Stimulated activated naive B cell treated with anti-CD40 and anti-IgM and Interleukin-4, amounts not matched to agents 10 μg/mL and 1 μg/mL and 100 μg/mL, for 72 hours (primary cell): ENCODE data around the gene ZIC2.

ENCODE experiments used
- ATAC-seq, 2 donors: fragments of 150-1000 bp; cut with Tn5 transposase; replicated peaks; 2 replicates each; pipeline ENCODE4 v1.10.0; 2021; ENCODE audit warnings: moderate library complexity in 1 of 2
- DNase-seq: peaks from one replicate; pipeline ENCODE4 v3.0.0; 2021
- H3K27ac Mint-ChIP-seq: one replicate; pipeline ENCODE4 v1.8.0; 2022; ENCODE audit warnings: mild to moderate bottlenecking, mixed read lengths
- H3K27me3 Mint-ChIP-seq, 2 donors: one replicate each; pipeline ENCODE4 v1.8.0; 2022; ENCODE audit warnings: mixed read lengths in 2 of 2
- H3K36me3 Mint-ChIP-seq, 2 donors: one replicate each; pipeline ENCODE4 v1.8.0; 2022; ENCODE audit warnings: mixed read lengths in 2 of 2, mild to moderate bottlenecking in 1 of 2
- H3K4me1 Mint-ChIP-seq, 2 donors: one replicate each; pipeline ENCODE4 v1.8.0; 2022; ENCODE audit warnings: mixed read lengths in 2 of 2, mild to moderate bottlenecking in 1 of 2
- H3K4me3 Mint-ChIP-seq, 2 donors: one replicate each; pipeline ENCODE4 v1.8.0; 2022; ENCODE audit warnings: mild to moderate bottlenecking in 2 of 2, mixed read lengths in 2 of 2, moderate library complexity in 1 of 2
- H3K9me3 Mint-ChIP-seq, 2 donors: one replicate each; pipeline ENCODE4 v1.8.0; 2022; ENCODE audit warnings: mixed read lengths in 2 of 2, mild to moderate bottlenecking in 1 of 2

ZIC2 gene

GRCh38 chr13:99955107-99955746 is 26.4 kb upstream of the ZIC2 start:
- H3K27me3 Mint-ChIP-seq = peaks cover 74 to 94% of the 10 kb centered on the region in 2 donors

GRCh38 chr13:99955747-99956472 is 25.7 kb upstream of the ZIC2 start:
- Mint-ChIP-seq H3K4me3 (peak overlapping the region in 1 of 2 donors; percentile 41), H3K36me3 (peaks cover 0 to 4% of the 10 kb centered on the region in 2 donors), H3K9me3 (no peaks in the 10 kb centered on the region), H3K27me3 (peaks cover 77 to 96% of the 10 kb centered on the region in 2 donors), H3K4me1 (peaks cover 5 to 19% of the 10 kb centered on the region in 2 donors), H3K27ac (peak overlapping the region; percentile 73)
- ATAC-seq (no peak), DNase-seq (no peak)

More at GRCh38 chr13:99955107-99955746, 26.4 kb upstream of the ZIC2 start:
- Mint-ChIP-seq H3K4me1 (peaks cover 5 to 17% of the 10 kb centered on the region in 2 donors), H3K9me3 (no peaks in the 10 kb centered on the region), H3K27ac (no peak overlapping the region), H3K36me3 (peaks cover 0 to 4% of the 10 kb centered on the region in 2 donors), H3K4me3 (no peak overlapping the region)
- DNase-seq (no peak), ATAC-seq (no peak)

GRCh38 chr13:99956473-99957349 is 24.9 kb upstream of the ZIC2 start:
- Mint-ChIP-seq H3K4me3 (peak overlapping the region; percentile 35 to 48), H3K27me3 (peaks cover 77 to 96% of the 10 kb centered on the region in 2 donors), H3K9me3 (no peaks in the 10 kb centered on the region), H3K27ac (peak overlapping the region; percentile 73), H3K36me3 (peaks cover 0 to 4% of the 10 kb centered on the region in 2 donors), H3K4me1 (peaks cover 5 to 22% of the 10 kb centered on the region in 2 donors)
- ATAC-seq = no peak
- no peak for DNase-seq

GRCh38 chr13:99958406-99959126 is 23.0 kb upstream of the ZIC2 start:
- H3K36me3 Mint-ChIP-seq = peaks cover 0 to 4% of the 10 kb centered on the region in 2 donors
- peak overlapping the region; percentile 34 for H3K27ac Mint-ChIP-seq
- H3K4me3 Mint-ChIP-seq = no peak overlapping the region
- no peak for ATAC-seq
- H3K4me1 Mint-ChIP-seq = peaks cover 5 to 22% of the 10 kb centered on the region in 2 donors
- no peaks in the 10 kb centered on the region for H3K9me3 Mint-ChIP-seq
- H3K27me3 Mint-ChIP-seq = peaks cover 70 to 87% of the 10 kb centered on the region in 2 donors
- DNase-seq = no peak

- DNase-seq = no peak
- no peaks in the 10 kb centered on the region for H3K9me3 Mint-ChIP-seq
- H3K4me3 Mint-ChIP-seq = no peak overlapping the region
- no peak for ATAC-seq
- peaks cover 67 to 85% of the 10 kb centered on the region in 2 donors for H3K27me3 Mint-ChIP-seq
- no peak overlapping the region for H3K27ac Mint-ChIP-seq
- peaks cover 5 to 22% of the 10 kb centered on the region in 2 donors for H3K4me1 Mint-ChIP-seq
- peaks cover 0 to 4% of the 10 kb centered on the region in 2 donors for H3K36me3 Mint-ChIP-seq
Measured at GRCh38 chr13:99959127-99959539, 22.5 kb upstream of the ZIC2 start.

- no peak for ATAC-seq
- H3K4me3 Mint-ChIP-seq = peak overlapping the region; percentile 44 to 55
- no peak for DNase-seq
- peak overlapping the region; percentile 25 for H3K27ac Mint-ChIP-seq
- peaks cover 5 to 22% of the 10 kb centered on the region in 2 donors for H3K4me1 Mint-ChIP-seq
- H3K36me3 Mint-ChIP-seq = peaks cover 0 to 4% of the 10 kb centered on the region in 2 donors
- H3K9me3 Mint-ChIP-seq = no peaks in the 10 kb centered on the region
- peaks cover 65 to 83% of the 10 kb centered on the region in 2 donors for H3K27me3 Mint-ChIP-seq
Measured at GRCh38 chr13:99959540-99960230, 21.9 kb upstream of the ZIC2 start.

- Mint-ChIP-seq H3K9me3 (no peaks in the 10 kb centered on the region), H3K27ac (no peak overlapping the region), H3K27me3 (peaks cover 64 to 80% of the 10 kb centered on the region in 2 donors), H3K36me3 (peaks cover 0 to 4% of the 10 kb centered on the region in 2 donors), H3K4me3 (no peak overlapping the region), H3K4me1 (peaks cover 5 to 22% of the 10 kb centered on the region in 2 donors)
- no peak for ATAC-seq
- no peak for DNase-seq
Measured at GRCh38 chr13:99960663-99961311, 20.8 kb upstream of the ZIC2 start.

GRCh38 chr13:99961636-99962035 is 19.9 kb upstream of the ZIC2 start:
- ATAC-seq (no peak), DNase-seq (no peak)
- Mint-ChIP-seq H3K36me3 (peaks cover 0 to 4% of the 10 kb centered on the region in 2 donors), H3K4me1 (peaks cover 2 to 14% of the 10 kb centered on the region in 2 donors), H3K9me3 (no peaks in the 10 kb centered on the region), H3K27ac (no peak overlapping the region), H3K4me3 (no peak overlapping the region), H3K27me3 (peaks cover 67 to 80% of the 10 kb centered on the region in 2 donors)

- Mint-ChIP-seq H3K27me3 (peaks cover 65 to 76% of the 10 kb centered on the region in 2 donors), H3K27ac (no peak overlapping the region), H3K4me1 (peaks cover 1 to 11% of the 10 kb centered on the region in 2 donors), H3K9me3 (no peaks in the 10 kb centered on the region), H3K36me3 (peaks cover 0 to 4% of the 10 kb centered on the region in 2 donors), H3K4me3 (no peak overlapping the region)
- DNase-seq (no peak), ATAC-seq (no peak)
Measured at GRCh38 chr13:99962242-99962641, 19.3 kb upstream of the ZIC2 start.

- H3K4me3 Mint-ChIP-seq = no peak overlapping the region
- peaks cover 0 to 2% of the 10 kb centered on the region in 2 donors for H3K9me3 Mint-ChIP-seq
- H3K27ac Mint-ChIP-seq = no peak overlapping the region
- peaks cover 59 to 70% of the 10 kb centered on the region in 2 donors for H3K27me3 Mint-ChIP-seq
- DNase-seq (no peak), ATAC-seq (no peak)
- peaks cover 2 to 3% of the 10 kb centered on the region in 2 donors for H3K36me3 Mint-ChIP-seq
- H3K4me1 Mint-ChIP-seq = peaks cover 3 to 20% of the 10 kb centered on the region in 2 donors
Measured at GRCh38 chr13:99963816-99964339, 17.7 kb upstream of the ZIC2 start.

GRCh38 chr13:99965329-99966000 is 16.1 kb upstream of the ZIC2 start:
- peaks cover 12 to 31% of the 10 kb centered on the region in 2 donors for H3K4me1 Mint-ChIP-seq
- H3K27me3 Mint-ChIP-seq = peaks cover 59 to 70% of the 10 kb centered on the region in 2 donors

More at GRCh38 chr13:99965329-99966000, 16.1 kb upstream of the ZIC2 start:
- H3K9me3 Mint-ChIP-seq = peaks cover 0 to 2% of the 10 kb centered on the region in 2 donors
- no peak overlapping the region for H3K4me3 Mint-ChIP-seq
- DNase-seq = no peak
- no peak overlapping the region for H3K27ac Mint-ChIP-seq
- peaks cover 4 to 9% of the 10 kb centered on the region in 2 donors for H3K36me3 Mint-ChIP-seq
- ATAC-seq = no peak
